HG03521 (cell line): ENCODE results near the gene SLC35E1.
A peak's percentile ranks its signal among the peaks of the same experiment; 100 is the strongest.
"Not testable (repeated sequence)": the region's sequence is repeated elsewhere in the genome, so short reads cannot be mapped to it uniquely, and the experiment has no call there.

ENCODE experiments used
- ATAC-seq: cut with Tn5 transposase; IDR thresholded peaks from one replicate; pipeline ENCODE4 v1.9.1; 2021; ENCODE audit warnings: mild to moderate bottlenecking, moderate library complexity; ENCODE audit not compliant: unreplicated experiment

SLC35E1 gene

DNA sequence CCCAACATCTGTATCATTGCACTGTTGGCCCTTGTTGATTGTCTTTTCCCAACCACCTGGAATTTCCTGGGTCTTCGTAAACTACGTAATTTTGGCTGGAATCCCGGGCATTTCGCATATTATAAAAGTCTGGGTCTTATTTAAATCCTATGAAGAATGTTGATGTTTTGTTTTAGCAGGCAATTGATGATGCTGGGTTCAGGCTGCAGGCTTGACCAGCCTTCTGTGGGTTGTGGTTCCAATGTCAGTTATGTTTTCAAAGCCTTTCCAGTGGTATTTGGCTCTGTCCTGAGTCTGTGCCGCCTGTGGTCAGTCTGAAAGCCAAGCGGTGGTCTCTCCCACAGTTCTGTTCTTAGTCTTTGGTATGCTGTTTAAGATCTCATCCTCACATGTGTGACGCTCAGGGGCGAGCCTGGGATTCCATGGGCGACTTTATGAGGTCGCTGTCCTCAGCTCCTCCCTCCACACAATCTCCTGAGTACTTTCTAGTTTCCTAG, 12.4 kb downstream of the SLC35E1 start:
- no peak for ATAC-seq

DNA sequence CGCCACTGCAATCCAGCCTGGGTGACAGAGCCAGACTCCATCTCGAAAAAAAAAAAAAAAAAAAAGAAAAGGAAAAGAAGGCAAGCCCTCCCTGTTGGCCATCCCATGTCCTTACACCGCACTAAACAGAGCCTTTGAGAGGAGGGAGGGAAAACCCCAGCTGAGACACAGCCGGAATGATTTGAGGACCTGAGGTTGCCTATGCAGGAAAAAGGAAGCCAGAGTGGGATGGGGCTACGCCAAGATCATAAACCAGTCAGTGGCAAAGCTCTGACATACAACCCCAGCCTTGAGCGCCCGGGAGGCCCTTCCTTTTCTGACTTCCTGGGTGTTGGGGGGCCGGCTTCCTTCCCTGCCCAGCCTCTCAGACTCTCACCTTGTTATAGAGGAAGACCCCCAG, 17.4 kb downstream of the SLC35E1 start:
- no peak for ATAC-seq

DNA sequence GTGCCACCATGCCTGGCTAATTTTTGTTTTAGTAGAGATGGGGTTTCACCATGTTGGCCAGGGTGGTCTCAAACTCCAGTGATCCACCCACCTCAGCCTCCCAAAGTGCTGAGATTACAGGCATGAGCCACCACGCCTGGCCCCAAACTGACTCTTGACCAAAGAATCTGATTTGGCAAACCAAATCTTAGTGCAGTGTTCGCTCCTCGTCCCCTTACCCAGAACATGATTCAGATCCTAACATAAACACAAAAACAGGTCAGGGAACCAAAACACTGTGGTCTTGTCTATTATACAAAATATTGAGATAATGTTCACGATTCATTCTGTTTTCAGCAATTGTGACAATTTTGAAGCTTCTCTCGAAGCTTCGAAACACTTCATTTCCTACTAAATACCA, 20.3 kb downstream of the SLC35E1 start:
- ATAC-seq = not testable (repeated sequence)

DNA sequence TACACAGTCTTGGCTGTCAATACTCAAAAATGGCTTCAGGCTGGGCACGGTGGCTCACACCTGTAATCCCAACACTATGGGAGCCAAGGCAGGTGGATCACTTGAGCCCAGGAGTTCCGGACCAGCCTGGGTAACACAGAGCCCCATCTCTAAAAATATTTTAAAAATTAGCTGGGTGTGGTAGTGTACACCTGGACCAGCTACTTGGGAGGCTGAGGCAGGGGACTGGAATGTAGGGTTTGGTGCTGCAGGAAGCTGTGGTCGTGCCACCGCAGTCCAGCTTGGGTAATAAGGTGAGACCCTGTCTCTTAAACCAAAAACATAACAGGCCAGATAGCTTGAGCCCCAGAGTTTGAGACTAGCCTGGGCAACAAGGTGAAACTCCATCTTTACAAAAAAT, 23.3 kb downstream of the SLC35E1 start:
- no peak for ATAC-seq

DNA sequence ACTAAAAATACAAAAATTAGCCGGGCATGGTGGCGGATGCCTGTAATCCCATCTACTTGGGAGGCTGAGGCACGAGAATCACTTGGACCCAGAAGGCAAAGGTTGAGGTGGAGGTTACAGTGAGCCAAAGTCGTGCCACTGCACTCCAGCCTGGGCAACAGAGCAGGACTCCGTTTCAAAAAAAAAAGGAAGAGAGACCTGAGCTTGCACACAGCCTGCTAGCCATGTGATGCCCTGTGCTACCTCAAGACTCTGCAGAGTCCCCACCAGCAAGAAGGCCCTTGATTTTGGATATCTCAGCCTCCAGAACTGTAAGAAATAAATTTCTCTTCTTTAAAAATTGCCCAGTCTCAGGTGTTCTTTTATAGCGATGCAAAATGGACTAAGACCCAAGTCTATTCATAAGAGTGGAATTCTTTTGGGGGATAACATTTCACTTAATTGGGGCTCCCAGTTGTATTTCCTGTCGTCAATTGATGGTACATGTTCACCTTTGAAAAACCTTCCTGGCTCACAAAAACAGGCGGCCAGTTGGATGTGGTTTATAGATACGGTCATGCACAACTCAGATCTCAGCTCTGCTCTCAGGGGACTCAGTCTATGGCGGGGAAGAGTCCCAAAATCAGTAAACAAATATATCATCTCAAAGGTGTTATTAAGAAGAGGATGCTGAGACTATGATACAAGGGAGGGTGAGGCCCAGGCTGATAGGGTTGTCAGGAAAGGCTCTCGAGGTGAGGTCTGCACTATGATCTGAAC, 27.6 kb downstream of the SLC35E1 start:
- ATAC-seq = no peak

DNA sequence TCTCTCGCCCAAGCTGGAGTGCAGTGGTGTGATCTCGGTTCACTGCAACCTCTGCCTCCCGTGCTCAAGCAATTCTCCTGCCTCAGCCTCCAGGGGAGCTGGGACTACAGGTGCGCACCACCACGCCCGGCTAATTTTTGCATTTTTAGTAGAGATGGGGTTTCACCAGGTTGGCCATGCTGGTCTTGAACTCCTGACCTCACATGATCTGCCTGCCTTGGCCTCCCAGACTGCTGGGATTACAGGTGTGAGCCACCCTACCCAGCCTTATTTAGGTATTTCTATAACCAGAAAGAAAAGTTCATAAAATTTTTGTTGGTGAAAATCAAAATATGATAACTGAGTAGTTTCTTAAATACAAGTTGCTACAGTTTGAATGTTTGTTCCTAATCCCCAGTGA, 28.5 kb downstream of the SLC35E1 start:
- not testable (repeated sequence) for ATAC-seq

DNA sequence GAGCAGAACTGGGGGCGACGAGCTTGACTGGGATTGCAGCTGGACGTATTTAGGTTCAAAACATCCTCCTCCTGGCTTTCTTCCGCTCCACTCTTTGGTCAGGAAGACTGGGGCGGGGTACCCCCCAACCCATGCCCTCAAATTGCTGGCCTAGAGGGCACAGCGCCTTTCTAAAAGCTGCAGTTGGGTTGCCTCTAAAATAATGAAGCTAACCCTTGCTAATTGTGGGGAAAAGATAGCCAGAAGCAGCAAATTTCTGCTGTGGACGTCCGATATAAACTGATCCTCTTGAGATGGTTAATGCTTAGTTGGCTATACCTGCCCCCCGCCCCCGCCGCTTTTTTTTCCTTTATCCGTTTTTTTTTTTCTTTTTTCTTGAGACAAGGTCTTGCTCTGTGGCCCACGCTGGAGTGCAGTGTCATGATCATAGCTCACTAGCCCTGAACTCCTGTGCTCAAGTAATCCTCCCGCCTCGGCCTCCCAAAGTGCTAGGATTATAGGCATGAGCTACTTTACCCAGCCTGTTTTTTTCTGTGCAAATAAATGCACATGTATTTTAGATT, 29.2 kb downstream of the SLC35E1 start:
- no peak for ATAC-seq

DNA sequence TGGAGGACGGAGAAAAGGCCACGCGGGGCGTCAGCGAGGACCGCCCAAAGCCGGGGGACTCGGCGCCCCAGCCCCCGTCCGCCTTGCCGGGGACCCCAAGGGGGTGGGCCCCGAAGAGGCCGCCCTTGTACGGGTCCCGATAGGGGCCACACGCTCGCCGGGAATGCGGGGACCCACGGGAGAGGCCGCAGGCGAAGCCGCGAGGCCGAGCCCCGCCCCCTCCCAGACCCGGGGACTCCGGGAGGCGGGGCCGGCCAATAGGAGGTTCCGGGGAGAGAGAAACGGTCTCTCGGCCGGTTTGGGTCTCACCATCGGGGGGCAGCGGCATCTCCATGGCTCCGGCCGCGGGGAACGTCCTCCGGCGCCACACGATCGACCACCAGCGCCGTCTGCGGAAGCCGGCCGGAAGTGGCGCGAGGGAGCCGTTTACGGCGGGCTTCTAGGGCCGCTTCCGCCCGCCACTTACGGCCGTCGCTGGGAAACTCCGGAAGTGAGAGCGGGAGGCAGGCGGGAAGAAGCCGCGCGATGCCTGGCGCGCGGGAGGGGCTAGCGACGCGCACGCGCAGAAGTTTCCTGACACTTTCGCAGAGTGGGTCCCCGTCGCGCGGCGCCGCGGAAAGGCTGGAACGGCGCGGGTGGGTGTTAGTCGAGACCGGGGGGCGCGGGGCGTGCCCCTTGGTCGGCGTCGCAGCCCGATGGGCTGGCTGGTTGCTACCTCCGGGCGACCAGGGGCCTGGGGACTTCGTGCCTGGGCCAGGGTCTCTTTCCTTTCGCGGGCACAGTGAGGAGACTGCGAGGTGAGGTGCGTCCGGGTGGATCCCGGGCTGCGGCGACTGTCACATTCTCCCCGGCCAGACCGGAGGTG, 29.9 kb downstream of the SLC35E1 start, which contains the start of gene CHERP:
CHERP (minus strand) TSS at position 393 of the 865 bp plus-strand sequence; CDS start at position 334, 59 bp downstream.
- peak; percentile 85 for ATAC-seq

DNA sequence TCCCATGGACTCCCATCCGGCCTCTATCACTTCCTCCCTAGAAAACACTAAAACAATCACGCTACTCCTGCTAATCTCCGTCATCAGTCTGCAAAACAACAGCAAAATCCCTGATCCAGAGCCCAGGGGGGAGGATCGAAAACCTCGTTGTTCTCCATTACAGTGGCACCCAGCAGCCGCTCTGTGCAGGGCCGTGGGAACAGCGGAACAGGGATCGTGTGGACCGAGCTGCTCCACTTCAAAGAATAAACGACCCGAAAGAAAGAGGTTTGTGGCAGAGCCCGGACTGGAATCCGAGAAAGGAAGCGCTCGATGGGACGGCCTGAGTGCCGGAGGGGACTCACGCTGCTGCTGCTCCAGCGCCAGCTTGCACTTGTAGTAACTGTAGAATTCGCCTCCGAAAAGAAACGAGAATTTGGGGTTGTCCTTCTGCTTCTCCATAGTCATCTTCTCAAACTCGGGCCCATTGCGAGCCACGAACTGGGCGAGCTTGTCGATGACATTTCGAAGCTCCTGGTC, 30.6 kb downstream of the SLC35E1 start:
- no peak for ATAC-seq

DNA sequence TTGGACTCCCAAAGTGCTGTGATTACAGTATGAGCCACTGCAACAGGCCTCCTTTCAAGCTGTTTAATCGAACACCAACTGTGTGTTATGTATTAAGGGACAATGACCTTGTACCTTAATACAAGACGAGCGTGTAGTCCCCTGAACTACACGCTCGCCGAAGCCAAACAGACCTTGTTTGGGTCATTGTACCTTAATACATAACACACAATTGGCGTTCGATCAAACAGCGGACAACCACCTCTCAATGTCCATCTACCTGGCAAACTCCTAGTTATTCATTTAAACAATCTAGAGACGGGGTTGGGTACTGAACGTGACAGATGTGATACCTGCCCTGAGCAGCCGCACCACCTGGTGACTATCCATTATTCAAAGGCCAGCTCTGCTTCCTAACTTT, 31.3 kb downstream of the SLC35E1 start:
- ATAC-seq = no peak

DNA sequence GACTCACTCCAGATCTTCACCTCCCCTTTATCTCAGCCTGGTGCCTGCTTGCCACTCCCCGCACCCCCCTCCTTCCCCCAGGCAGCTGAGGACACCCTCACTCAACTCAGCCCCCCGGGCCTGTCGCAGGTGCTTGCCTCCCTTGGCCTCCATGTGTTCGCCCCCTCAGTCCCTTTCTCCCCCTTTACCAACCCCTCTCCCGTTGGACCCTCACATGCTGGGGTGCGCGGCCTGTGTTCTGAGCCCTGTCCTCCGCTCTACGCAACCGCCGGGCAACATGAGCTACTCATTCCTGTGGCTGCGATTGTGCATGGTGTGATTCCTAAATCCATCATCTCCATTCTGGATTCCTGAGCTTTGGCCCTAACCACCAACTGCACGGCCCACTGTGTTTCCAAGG, 35.1 kb downstream of the SLC35E1 start:
- ATAC-seq = no peak

DNA sequence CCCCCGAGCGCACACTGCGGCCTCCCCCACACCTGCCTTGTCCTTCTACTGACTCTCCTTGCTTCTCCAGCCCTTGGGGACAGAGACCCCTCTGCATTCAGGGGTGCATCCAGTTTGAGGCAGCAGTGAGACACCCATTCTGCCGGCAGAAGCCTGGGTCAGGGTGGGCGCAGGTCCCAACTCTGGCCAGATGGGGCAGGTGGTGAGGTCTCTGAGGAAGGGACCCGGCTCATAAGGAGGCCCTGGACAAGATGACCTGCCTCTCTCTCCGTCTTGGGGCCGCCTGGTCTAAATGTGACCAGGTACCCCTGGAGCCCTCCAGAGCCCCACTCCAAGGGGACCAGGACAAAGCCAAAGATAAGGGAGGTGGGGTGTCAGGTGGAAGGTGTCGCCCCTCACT, 36.1 kb downstream of the SLC35E1 start:
- no peak for ATAC-seq

DNA sequence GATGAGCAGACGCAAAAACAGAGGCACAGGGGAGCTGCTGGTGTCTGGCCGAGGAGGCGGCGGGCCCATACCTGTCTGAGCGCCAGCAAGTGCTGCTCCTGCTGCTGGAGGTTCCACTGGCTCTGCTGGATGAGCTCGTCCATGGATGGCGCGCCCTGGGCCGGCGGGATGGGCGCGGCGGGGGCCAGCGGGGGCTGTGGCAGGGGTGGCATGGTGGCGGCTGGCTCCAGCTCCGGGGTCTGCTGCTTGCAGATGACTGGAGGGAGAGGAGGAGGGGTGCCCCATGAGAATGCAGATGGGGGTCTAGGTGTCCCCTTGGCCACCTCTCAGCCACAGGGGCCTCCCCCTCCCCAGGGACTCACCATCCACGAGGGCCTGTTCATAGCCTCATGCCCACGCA, 36.8 kb downstream of the SLC35E1 start:
- ATAC-seq = no peak

DNA sequence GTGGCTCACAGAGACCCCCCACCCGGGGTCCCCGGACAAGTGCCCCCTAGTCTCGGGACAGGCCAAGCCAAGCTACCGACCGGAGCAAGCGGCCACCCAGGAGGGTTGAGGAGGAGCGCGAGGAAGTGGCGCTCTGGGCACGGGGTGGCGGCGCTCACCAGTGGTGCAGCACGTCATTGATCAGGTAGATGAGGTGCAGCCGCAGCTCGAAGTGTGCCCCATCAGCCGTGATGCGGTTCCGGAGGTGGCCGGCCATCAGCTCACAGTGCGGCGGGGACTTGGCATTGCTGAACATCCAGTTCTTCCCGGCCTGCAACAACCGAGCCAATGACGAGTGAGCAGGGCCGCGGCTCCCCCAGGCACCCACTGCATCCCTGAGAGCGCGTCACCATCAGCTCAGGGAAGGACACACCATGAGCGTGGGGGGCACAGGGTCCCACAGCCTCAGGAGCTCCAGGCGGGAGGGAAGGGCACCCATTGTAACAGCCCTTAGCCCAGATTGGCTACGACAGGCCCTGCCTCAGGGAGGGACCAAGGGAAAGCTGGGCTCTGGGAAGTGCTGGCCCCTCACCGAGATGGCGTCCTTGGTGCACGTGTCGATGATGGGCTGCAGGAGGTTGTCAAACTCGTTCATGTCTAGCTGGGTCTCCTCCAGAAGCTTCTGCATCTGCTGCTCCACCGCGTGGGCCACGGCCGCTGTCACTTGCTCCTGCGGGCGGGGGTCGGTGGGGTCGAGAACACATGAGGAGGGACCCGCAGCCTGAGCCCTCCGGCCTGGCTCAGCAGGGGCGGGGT, 39.6 kb downstream of the SLC35E1 start:
- no peak for ATAC-seq

DNA sequence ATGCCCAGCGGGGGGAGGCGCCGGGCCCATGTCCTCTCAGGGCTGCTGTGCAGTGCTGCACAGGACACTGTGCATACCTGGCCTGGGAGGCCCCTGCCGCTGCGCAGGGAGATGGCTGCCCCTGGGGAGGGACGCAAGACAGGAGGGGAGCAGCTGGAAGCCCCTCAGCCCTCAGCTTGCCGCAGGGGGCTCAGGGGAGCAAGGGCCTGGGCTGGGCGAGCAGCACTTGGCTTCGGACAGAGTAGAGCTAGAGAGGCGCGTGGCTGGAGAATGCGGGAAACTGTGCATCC, 40.9 kb downstream of the SLC35E1 start:
- no peak for ATAC-seq

DNA sequence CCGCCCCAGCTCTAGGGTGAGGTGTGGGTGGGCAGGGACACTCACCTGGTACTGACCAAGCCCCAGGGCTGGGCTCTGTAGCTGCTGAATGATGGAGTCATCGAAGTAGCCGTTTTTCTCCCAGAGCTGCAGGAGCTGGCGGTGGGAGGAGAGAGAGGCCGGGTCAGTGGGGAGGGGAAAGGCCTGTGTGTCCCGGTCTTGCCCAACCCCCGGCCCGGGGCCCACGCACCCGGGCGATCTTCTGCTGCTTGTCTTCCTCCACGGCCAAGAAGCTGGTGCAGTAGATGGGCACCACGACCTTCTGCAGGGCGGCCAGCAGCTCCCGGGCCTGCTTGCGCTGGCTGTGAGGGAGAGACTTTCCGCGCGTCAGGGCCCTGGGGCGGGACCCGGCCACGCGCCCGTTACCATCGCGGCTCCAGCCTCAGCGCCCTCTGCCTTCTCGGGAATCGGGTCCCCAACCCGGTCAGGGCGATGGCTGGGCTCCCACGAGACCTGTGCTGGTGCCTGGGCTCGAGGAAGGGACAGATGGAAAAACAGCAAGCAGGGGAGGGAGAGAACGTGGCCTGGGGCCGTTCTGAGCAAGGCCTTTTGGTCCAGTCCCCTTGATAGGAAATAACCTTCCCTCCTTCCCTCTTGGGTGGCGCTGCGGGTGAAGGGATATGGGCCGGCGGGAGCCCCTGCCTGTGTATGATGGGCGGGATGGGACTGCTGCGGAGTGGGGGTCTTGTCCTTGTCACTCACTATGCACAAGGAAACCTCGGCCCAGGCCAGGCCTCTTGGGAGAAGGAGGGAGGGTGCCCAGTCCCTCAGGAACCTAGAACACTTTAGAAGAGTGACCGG, 41.5 kb downstream of the SLC35E1 start:
- ATAC-seq = no peak

DNA sequence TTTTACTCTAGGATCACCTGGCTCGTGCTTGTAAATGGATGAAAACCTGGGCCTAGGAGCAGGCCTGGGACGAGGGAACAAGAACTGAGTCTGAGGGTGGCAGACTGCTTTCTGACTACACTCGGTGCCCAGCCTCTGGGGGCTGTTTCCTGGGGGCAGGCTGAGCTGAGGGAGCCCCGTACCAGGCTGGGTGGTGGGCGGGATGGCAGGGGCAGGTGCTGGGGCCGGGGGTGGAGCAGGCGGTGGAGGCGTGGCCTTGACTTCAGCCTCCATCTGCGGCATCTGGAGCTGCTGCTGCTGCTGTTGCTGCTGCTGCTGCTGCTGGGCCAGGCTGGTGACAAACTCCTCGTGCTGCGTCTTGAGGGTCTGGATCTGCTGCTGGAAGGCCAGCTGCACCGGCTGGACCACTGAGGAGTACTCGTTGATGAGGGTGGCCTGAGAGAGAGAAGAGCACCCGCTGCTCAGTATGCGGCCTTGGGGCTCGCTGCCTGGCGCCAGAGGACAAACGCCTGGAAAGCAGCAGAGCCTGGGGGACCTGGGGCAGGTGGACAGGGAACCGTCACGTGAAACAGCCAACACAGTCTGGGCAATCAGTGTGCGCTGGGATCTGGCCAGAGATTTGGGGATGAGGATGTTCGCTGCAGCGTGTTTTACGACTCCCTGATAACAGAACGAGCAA, 42.6 kb downstream of the SLC35E1 start:
- ATAC-seq = no peak

DNA sequence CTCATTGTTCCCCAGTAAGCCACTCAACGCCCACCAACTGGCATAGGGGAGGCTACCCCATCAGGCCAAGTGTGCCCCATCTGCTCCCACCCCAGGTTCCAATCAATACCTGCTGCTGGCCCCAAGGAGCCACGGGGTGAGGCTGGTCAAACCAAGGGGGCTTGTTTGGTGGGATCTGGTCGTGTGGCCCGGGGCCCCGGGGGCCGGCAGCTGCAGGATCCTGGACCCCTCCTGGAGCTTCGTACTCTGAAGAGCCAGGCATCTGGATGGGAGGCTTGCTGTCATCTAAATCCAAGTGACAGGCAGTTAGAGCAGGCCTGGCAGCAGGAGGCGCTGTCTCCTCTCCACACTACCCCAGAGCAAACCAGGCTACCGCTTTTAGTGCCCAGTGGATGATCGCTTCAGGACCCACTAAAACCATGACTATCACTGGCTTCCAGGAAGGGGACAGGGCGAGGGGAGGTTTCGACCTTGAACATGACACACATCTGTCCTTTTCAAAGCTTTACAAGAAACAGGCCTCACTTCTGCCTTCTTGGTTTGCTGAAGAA, 44.2 kb downstream of the SLC35E1 start:
- ATAC-seq = no peak

DNA sequence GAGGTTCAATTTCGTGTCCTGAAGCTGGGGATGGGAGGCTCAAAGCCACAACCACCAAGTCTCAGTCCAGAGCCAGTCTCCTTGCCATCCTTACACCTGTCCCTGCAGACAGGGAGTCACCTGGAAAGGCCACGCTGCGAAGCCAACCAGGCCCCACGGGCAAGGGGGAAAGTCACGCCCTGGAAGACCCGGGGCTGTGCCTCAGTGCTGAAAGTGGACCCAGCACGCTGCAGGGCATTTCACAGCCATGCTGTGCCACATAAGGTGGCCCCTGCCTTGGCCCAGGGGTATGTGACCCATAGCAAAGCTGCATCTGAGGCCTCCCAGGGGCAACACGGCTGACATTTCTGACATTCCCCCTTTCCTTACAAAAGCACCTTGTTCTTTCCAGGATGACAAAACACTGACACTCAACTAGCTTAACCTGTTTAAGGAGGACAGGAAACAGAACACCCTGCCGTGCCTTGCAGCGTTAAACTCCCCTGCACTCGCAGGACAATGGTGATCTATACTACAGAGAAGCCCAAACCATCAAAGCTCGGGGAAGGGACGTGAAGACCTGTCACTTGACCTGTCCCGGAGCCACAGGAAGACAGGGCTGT, 44.8 kb downstream of the SLC35E1 start:
- ATAC-seq = no peak
